Astrocyte of the hippocampus (primary cell): Measurements from ENCODE around the gene CACNA2D2.

Experiments
- DNase-seq: peaks from one replicate; pipeline ENCODE4 v3.0.0; 2011; ENCODE audit warnings: low read depth, low spot score

Gene CACNA2D2

DNA sequence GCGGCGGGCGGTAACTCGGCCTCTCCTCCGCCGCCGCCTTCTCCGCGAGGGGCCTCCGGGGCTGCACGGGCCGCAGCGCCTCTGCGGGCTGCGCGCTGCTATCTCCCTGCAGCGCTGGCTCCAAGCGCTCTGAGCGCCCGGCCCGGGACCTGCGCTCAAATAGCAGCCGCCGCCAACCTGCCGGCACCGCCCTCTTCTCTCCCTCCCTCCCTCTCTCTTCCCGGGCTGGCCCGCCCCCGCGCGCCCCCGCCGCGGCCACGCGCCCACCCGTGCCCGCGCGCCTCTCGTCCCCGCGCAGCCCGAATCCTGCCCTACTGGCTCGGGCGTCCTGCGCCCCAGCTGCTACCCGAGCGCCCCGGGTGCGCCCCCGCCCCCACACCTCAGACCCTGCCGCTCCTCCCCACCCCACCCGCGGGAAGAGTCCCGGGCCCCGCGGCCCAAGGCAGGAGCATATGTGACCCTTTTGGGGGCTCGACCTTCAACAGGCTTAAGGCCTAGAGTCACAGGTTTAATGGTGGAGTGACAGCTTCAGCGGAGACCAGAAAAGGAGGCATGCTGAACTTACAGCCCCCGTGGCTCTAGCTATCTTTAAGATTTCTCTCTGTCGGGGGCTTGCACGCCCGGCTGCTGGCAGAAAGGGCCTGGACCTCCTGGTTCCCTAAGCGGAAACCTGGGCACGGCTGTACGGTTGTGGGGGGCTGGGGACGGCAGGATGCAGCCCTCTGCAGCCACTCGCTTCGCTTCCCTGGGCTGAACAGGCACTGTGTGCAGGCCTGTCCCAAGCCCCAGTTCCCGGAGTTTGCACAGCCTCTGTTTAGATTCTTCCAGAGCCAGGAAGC, at the start of gene CACNA2D2:
CACNA2D2 (minus strand) TSS at position 131 of the 839 bp plus-strand sequence. CDS start 211 bp downstream, outside the sequence.
- DNase-seq = peak; percentile 61

DNA sequence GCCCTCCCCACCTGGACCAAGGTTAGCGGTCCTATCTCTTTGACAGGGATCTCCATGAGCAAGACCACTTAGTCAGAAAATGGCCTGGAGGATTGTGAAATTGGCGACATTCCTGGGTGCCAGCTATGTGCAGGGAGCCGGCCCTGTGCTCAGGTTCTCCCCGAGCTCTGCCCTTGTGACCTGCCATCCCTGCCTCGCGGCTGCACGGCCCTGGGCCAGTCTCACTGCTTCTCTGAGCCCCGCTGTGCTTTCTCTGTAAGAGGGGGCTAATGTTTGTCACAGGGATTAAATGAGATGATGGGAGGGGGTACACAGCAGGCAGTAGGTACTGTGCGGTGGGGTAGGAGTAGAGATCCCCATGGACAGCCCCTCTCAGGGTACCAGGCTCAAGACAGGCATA, 49.2 kb upstream of the CACNA2D2 start:
- DNase-seq = no peak

DNA sequence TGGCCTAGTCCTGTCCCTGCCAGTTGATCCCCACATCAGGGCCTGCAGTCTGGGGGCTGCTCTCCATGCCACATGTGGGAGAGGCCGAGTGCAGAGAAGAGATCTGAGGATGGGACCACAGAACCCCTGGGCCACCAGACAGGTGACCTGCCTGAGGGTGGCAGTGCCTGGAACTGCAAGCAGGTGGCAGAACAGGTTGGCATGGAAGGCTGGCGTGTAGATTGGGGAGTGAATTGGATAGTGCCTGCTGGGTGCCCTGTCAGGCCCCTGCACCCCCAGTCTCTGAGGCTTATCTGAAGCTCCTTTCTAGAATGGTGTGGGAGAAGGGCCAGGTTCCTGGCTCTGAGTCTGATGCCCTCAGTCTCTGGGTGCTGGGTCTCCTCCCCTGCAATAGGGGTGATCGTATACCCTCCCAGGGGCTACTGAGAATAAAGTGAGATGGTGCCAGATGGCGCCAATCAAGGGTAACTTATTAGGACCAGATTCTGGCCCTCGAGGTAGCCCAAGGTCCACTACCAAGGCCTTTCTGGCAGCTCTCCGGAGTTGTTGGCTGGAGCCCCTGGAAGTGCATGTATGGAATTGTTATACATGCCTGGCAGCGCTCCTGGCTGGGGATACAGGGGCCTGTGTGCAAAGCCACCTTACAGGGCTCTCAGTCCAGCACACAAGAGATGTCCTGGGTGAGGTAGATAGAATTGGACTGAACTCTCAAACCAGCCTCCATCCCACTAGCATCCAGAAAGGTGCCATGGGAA, 48.4 kb upstream of the CACNA2D2 start:
- DNase-seq = no peak

DNA sequence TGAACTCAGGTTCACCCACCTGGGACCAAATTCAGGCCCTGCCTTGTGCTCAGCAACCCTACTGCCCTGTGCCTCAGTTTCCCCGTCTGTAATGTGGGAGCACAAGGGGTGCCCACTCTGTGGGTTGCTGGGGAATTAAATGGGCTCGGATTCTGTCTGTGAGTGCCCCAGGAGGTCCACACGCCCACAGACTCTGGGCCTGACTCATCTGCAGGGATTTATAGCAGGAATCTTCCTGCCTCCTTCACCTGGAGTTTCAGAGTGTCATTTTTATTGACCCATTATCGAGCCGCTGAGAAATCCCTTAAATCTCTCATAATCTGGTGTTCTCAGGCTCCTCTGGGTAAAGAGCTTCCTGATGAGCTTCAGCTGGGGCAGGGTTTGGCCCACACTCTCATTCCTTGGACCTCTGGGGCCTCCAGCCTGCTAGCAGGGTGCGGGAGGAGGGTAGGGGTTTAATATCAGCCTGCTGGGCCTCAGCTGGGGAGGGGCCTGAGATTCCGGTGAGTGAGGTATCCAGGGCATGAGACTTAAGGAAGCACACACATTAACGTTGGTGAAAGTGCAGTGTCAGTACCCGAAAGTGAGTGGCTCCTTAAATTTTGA, 47.7 kb upstream of the CACNA2D2 start:
- no peak for DNase-seq

DNA sequence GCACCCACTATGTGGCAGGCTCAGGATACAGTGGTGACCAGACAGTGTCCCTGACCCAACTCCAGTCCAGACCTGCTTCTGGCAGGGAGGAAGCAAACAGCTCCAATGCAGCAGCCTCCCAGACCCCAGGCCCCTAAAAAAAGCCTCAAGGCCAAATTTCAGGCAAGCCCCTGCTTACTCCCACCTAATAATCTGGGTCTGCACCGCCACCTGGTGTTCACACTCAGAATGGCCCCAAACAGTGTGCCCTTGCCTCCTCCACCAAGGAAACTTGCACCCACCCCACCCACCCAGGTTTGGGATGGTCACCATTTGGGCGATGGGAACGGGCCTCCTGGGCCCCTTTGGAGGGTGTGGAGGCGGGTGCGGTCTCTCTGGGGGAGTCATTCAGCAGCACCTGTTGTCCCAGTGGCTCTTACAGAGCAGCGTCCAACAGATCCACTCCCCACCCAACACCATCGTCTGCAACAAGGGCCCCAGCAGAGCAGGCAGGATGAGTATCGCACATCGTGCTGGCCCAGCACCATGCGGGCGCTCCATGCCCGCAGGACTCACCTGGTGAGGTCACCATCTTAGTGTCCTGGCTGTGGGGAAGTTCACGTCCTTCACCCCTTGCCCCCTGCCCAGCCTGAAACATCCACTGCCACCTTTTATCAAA, 46.8 kb upstream of the CACNA2D2 start:
- DNase-seq = peak; percentile 63

DNA sequence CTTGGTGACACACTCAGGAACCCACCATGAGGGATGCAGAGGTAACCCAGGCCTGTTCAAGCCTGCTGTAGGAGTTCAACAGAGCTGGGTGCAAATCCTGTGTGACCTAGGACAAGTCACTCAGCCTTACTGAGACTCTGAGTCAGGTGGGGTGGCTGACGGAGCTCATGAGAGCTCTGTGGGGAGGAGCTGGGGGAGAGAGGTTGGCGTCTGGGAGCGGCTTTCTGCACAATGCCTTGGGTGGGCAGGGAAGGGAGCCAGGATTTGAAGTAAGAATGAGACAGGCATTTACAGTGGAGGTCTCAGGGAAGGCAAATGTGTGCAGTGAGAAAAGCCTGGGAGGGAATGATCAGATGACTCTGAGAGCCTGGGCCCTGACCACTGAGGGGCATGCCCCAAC, 45.8 kb upstream of the CACNA2D2 start:
- DNase-seq = peak; percentile 59

DNA sequence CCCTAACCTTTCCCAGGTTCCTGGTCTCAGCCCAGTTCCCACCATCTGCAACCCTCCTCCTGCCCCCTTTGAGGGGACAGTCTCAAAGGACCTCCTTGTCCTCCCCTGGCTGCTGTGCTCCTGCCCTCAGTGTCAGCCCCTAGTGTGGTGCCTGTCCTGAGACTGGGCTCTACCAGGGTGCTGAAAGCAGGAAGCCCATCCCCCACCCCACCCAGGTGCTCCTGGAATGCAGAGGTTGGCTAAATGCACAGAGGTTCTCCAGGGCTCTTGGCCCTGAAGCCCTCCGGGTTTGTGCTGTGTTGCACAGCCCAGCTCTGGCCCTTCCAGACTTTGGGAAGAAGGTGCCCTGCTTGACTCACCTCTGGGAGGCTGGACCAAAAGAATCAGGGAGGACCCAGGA, 42.3 kb upstream of the CACNA2D2 start:
- no peak for DNase-seq

DNA sequence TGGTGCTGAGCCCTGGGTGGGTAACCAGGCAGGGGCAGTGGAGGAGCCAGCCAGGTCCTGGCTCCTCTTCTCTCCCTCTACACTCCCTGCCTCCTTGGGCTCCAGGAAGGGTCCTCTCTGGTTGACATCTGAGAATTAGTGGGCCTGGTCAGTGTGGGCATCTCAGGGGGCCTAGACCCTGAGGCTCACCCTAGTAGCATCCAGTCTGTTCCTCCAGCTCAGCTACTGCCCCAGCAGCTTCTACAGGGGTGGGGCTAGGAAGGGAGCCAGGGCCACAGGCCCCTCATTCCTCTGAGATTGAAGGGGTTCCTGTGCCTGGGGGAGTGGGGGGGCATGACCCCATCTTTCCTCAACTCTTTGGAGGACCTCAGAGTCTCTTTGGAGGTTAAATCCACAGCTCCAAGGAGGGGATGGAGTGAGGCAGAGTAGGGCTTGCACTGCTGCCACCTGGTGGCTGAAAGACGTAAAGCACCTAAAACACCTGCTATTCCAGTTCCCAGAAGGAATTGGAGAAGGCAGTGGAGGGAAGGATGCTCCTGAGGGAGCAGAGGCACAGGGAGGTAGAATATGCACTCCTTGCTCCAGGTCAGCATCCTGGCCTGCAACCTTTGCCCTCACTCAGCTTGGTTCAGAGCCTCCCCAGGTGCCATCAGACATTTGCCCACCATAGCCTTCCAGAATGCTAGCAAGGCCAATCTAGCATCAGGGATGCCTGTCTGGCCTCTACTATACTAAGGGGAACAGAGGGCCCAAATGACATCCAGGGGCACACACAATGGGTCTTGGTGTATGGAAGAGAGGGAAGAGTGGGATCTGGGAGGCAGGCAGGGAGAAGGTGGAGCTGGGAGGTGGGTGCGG, 39.0 kb upstream of the CACNA2D2 start:
- peak; percentile 83 for DNase-seq

DNA sequence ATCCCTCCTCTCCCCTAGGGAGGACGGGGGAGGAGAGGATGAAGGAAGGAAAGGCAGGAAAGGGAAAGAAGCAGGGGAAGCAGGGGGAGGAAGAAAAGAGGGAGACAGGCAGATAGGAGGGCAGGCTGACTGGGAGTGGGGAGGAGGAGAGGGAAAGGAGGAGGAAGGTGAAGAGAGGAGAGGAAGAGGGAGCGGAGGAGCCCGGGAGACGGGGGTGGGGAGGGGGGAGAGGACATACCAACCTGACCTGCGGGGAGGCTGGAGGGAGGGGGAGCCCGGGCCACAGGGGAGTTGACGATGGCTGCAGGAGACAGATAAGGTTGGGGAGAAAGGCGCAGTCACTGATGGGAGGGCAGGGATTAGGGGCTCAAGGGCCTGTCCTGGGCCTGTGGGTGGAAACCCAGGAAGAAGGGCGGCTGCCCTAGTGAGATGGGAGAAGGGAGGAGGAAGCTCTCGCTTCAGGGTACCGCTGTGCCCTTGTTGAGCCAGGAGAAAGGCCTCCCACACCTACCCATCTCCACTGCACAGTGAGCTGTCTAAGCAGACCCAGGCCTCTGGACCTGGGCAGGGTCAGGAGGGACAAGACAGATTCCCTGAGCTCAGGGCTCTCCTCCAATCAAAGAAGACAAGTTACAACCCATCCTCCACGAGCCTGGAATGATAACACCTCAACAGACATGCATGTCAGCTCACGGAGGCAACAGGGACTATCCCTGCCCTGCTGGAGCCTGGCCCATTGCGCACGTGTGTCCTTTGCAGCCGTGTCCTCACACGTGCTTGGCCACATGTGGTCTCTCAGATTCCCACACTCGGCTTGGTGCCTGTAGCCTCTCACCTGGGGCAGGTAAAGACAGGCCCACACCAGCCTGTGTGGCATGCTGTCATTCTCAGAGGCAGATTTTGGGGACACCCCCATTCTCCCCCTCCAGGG, 36.2 kb upstream of the CACNA2D2 start:
- no peak for DNase-seq

DNA sequence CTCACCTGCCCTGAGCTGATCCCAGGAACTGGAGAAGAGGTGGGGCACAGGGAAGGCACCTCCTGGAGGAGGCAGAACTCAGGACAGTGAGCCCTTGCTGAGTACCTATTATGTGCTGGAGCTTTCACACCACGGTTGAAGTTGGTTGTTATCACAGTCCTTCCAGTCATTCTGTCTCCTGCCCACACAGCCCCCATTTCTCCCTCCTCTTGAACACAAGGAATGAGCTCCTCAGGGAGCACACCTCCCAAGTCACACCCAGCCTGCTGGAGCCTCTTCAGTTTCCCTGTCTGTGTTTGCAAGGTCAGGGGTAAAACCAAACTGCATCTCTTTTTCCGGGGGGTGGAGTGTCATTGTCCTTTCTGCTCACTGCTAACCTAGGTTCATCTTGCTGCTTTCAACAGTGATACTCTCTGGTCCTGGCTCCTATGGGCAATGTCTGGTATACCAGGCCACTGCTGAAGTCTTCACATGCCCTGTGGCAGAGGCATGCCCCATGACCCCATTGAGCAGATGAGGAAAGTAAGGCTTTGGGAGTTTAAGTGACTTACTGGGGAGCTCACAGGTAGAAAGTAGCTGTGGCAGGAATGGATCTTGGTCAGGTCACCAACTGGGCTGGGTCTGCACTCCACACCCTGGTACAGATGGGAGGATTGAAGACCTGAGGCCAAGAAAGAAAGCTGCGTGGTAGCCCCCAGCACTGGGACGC, 34.1 kb upstream of the CACNA2D2 start:
- no peak for DNase-seq

DNA sequence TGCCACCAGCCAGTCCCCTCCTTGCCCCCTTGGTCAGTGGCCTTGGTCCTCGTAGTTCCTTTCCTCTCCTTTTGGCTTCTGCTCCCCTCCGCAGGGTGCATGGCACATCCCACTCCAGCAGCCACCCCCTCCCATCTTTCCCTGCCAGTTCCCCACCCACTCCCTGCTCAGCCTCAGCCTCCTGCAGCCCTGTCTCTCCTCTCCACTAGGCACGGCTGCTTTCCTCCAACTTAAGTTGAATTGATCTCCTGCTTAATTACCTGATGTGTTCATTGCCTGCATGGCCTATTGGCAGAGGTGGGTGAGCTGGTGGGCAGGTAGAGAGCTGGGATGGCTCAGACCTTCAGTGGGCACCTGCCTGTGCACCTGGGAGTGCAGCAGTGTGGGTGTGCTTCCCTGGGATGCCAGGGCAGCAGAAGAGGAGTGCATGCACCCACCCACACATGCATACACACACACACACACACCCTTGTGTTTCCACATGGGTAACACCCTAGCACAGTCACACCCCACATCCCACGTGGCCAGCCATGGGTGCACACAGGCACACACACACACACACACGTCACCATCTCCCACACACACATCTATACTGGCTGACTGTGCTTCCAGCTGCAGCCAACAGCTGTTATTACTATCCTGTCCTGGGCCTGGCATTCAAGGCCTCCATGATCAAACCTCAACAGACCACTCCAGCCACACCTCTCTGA, 33.2 kb upstream of the CACNA2D2 start:
- no peak for DNase-seq

DNA sequence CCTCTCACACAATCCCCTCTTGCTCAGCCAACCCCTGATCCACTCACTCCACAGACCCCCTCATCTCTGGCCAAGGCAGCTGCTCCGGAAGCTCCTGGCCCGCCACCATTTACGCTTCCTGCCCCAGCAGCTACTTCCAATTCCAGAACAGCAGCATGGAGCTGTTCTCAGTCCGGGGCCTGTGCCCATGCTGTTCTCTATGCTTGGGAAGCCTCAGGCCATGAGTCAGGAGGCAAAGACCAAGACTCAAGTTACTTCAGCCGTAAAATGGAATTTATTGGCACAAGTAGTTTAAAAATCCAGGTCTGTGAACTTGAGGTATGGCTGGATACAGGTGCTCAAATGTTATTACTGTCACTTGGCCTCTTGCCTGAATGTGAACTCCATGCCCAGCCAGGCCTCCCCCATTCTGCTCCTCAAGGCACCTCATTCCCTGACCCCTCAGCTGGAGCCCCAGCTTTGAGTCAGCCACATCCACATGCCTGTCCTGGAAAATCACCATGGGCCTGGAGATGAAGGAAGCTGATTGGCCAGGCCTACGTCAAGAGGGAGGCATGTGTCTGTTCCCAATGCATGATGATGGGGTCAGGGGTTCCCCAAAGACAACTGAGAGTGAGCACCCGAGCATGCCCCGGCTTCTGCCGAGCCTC, 31.4 kb upstream of the CACNA2D2 start:
- peak; percentile 11 for DNase-seq

DNA sequence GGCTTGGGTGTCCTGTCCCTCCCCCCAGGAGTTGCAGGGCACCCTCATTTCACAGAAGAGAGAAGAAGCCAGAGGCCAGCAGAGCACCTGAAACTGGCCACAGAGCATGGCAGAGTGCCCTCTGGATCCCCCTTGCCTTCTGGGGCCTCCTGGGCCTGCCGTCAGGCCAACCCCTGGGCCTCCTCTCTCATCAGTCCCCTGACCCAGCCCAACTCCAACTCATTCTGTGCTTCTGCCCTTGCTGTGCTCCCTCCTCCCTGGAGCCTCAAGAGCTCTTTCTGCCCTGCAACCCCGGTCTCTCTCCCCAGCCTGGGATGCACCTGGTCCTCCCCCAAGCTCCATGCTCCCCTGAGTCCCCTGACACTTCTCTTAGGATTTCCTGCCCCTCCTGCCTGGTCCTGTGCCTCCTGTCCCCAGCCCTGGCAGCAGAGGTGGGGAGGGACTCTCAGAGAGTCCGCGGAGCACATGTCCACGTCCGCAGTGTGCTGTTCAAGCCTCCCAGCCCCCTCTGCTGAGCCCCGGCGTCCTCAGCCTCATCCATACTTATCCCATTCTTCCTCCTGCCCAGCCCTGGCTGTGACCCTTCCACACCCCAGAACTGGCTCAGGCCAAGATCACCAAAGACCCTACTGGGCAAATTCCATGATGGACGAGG, 30.5 kb upstream of the CACNA2D2 start:
- no peak for DNase-seq

DNA sequence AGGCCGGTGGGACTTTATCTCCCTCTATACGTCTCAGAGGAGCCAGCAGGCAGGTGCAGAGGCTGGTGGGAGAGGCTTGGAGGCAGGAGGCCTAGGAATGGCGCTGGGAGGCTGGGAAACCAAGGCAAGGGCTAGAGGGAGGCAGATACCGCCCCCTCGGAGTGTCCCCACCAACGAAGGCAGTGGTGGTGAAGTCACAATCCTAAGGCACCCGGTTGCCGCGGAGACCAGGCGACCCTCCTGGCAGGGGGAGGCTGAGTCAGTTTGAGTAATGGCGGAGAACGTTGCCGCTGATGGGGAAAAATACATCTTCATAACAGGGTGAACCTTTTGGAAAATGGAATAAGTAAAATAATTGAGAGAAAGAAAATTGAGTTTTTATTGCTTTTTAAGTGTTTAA, 29.9 kb upstream of the CACNA2D2 start:
- no peak for DNase-seq

DNA sequence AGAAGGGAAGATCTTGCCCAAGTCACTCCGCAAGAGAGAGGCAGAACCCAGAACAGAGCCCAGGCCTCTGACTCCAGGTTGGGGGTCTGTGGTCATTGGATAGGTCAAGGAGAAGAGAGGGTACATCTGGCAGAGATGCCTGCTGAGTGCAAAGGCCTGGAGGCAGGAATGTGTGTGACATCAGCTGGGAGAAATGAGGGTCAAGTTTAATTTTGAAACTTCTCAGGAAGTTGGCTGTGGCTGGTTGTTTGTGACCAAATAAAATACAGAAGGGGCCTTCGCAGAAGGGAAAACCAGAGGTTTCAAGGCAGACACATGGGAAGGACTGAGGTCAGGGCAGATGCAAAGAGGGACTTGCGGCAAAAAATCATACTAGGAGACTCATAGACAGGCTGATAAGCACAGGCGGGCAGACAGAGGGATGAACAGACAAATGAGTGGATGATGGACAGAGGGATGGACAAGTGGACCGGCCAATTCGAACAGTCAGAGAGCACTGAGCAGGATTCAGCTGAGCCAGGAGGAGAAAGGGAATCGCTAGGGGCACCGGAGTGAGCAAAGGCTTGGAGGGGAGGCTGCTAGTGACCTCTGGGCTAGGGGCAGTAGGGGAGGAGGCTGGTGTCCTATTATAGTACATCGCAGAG, 28.8 kb upstream of the CACNA2D2 start:
- no peak for DNase-seq

DNA sequence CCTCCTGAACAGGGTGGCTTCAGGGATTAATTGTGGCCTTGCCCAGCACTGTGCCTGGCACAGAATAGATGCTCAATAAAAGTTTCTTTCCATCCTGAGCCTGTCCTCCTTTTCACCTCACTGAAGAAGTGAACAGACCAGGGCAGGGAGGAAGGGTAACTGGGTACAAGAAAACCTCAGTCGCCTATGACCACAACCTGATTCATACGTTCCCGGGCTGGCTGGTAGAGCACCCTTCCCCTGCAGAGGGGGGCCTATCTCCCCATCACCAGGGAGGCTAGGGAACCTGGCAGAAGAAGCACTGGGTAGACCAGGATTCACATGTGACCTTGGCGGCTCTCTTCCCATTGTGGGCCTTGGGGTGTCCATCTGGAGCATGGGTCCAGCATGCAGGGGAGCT, 27.8 kb upstream of the CACNA2D2 start:
- no peak for DNase-seq
